Fibroblast of the aortic adventitia (primary cell): Measurements from ENCODE around the gene NACC1. TPM values are rescaled to one million over a fixed set of nuclear protein-coding genes. Genes with fewer than 3 reads are reported as not detected.

Source experiments
- DNase-seq: peaks from one replicate; pipeline ENCODE4 v3.0.0-alpha.2; 2010; ENCODE audit warnings: low read depth
- H3K4me3 ChIP-seq: 2 replicates; pipeline ENCODE4 v1.5.1; 2011; ENCODE audit warnings: low read depth, mild to moderate bottlenecking, control low read depth, low read length, moderate library complexity
- CTCF ChIP-seq: IDR thresholded peaks from 2 replicates; pipeline ENCODE4 v1.5.1; 2011; ENCODE audit warnings: mild to moderate bottlenecking, low read length, control low read depth, inconsistent platforms; ENCODE audit not compliant: insufficient read depth
- total RNA-seq: library from RNA; depleted of rRNA; stranded (reverse); fragments of >200 nt; gene quantifications from 2 replicates; pipeline ENCODE4 v1.2.3, GENCODE V29; 2012; ENCODE audit warnings: low replicate concordance

NACC1 gene
- total RNA-seq, result 11.5 and 51.2 TPM in 2 replicates

- peak; percentile 85 for DNase-seq
- TF ChIP-seq CTCF, result no peak
- peak within 1 kb of the TSS; percentile 96 for H3K4me3 ChIP-seq
These were observed at the start of gene NACC1 for GRCh38 chr19:13117772-13118423. Gene NACC1, plus strand, starts transcription at chr19:13118264. Its CDS starts 16,944 bp downstream, at chr19:13135208.

DNA sequence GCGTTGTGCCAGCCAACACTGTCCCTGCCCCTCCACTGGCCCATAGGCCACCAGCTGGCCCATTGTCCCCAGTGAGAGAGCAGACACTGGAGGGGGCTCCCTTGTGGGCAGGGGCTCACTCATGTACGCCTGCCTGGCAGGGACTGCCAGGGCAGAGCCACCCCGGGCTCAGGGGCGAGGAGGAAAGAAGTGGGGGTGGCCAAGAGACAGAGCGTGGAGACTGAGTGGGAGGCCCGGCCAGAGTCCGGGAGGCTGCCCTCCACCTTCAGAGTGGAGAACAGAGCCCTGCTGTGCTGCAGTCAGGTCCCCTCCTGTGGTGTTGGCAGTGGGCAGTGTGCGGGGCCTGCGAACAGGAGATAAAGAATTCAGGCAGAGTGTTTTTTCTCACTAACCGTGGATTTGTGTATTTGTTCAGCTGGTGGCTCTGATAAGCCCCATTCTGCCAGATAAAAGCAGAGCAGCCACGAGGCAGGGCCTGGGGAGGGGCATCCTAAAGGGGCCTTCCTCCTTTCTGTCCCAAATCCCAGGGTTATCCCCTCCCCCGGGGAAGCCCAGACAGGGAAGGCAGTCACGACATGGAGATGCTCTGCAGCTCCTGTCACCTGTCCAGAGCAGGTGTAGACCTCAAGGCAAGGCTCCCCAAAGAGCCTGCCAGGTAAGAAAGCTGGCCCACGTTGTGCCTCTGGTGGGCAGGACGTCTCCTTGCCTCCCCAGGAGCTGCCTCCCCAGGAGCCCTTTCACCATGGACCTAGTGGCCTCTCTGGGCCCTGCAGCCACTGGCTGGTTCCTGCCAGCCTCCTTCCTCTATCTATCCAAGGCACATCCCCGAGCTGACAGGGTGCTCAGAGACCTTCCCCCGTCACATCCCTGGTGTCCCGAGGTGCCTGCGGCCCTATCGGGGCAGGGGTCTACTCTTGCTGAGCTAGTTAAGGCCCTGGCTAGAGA lies 48.4 kb upstream of the NACC1 start:
- peak; percentile 36 for TF ChIP-seq CTCF
- DNase-seq, result peak; percentile 53
- no peak overlapping the region for H3K4me3 ChIP-seq

- no peak overlapping the region for H3K4me3 ChIP-seq
- TF ChIP-seq CTCF, result no peak
- DNase-seq, result no peak
These were observed 47.5 kb upstream of the NACC1 start for GRCh38 chr19:13070425-13071140.

DNA sequence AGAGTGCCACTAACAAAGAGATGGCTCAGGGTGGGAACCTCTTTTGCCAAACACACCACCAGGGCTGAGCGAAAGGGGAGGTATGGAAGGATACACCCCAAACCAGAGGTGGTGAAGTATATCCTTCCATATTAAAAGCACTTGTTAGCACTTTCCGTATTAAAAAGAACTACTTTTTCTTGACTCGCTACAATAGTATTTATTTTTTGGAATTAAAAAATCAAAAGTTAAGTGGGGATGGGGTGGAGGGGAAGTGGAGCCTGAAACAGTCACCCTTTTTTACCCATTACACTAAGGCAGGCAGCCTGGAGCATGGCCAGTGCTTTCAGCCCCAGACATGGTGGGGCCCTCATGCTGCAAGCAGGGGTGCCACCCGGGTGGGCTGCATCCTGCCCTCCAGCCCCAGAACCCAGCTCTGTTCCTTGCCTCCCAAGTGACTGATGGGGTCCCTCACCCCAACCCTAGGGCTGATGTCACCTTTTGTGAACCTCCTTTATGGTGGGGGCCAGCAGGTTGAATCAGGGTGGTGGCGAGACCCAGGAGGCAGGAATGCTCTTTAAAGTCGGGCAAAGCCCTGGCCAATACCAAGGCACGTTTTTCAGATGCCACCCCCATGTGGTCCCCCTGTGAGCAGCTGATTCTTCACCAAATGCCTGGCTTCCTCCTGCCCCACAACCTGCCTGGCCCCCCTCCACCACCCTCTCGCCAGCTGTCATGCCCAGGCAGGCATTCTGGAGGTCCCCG lies 46.4 kb upstream of the NACC1 start:
- TF ChIP-seq CTCF, result no peak
- DNase-seq, result no peak
- no peak overlapping the region for H3K4me3 ChIP-seq

GRCh38 chr19:13072188-13072908 lies 45.7 kb upstream of the NACC1 start:
- no peak for TF ChIP-seq CTCF
- DNase-seq, result no peak
- H3K4me3 ChIP-seq, result no peak overlapping the region
